D721Med (cell line): Measurements from ENCODE around the gene AFG1L.
"Not testable (repeated sequence)": the region's sequence is repeated elsewhere in the genome, so short reads cannot be mapped to it uniquely, and the experiment has no call there.

Experiments used
- DNase-seq: peaks from one replicate; pipeline ENCODE4 v3.0.0; 2011; ENCODE audit warnings: low spot score; ENCODE audit not compliant: insufficient read length
- FAIRE-seq: peaks from 2 replicates; lab custom pipeline; 2011; peaks lifted over from hg19 to GRCh38; lab: Jason Lieb, UNC
- CTCF ChIP-seq: IDR thresholded peaks from 2 replicates; pipeline ENCODE4 v1.5.1; 2012; ENCODE audit warnings: mild to moderate bottlenecking, control low read depth; ENCODE audit not compliant: insufficient read depth; ENCODE audit errors: missing control alignments

AFG1L gene

GRCh38 chr6:108294727-108295625, at the start of gene AFG1L:
Gene AFG1L (plus strand): TSS chr6:108295054. CDS start chr6:108295080, 26 bp downstream.
- TF ChIP-seq CTCF: no peak
- peak; percentile 51 for DNase-seq
- FAIRE-seq: no peak

- not testable (repeated sequence) for DNase-seq, FAIRE-seq
Measured at GRCh38 chr6:108245095-108245494, 49.8 kb upstream of the AFG1L start.

GRCh38 chr6:108247965-108248536, 46.8 kb upstream of the AFG1L start:
- TF ChIP-seq CTCF: no peak
- DNase-seq (no peak), FAIRE-seq (no peak)

GRCh38 chr6:108250240-108250866, 44.5 kb upstream of the AFG1L start:
- no peak for FAIRE-seq
- no peak for TF ChIP-seq CTCF
- DNase-seq: no peak

GRCh38 chr6:108251252-108251651, 43.6 kb upstream of the AFG1L start:
- DNase-seq (no peak), FAIRE-seq (no peak)
- no peak for TF ChIP-seq CTCF

- TF ChIP-seq CTCF: no peak
- DNase-seq: no peak
- FAIRE-seq: no peak
Measured at GRCh38 chr6:108252055-108252454, 42.8 kb upstream of the AFG1L start.

GRCh38 chr6:108253241-108253640, 41.6 kb upstream of the AFG1L start:
- DNase-seq: no peak
- TF ChIP-seq CTCF: no peak
- FAIRE-seq: no peak
